ENCODE results near the gene RBM26.

DNA sequence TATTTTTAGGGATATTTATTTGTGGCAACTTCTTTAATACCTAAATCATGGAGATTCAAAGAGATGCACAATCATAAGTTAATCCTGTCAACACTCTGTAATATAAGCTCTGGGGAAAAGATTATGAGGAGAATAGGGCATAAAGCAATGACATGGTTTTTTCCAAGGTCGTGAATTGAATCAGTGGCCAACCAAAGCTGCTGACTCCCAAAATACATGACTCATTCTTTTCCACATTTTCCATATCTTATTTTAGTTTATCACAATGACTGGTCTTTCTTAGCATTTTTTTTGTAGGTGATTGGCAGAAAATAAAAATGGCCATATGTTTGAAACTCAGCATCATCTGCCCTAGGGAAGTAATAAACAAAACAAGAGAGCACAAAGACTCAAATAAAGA lies 28.5 kb upstream of the RBM26 start:
- TF ChIP-seq PPARA (CRISPR knock-in tag; IDR thresholded peaks at IDR 0.05; ENCODE audit: borderline replicate concordance), result no peak
- TF ChIP-seq, protein P1, sequence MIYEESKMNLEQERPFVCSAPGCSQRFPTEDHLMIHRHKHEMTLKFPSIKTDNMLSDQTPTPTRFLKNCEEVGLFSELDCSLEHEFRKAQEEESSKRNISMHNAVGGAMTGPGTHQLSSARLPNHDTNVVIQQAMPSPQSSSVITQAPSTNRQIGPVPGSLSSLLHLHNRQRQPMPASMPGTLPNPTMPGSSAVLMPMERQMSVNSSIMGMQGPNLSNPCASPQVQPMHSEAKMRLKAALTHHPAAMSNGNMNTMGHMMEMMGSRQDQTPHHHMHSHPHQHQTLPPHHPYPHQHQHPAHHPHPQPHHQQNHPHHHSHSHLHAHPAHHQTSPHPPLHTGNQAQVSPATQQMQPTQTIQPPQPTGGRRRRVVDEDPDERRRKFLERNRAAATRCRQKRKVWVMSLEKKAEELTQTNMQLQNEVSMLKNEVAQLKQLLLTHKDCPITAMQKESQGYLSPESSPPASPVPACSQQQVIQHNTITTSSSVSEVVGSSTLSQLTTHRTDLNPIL (CRISPR knock-in tag; IDR thresholded peaks at IDR 0.05; ENCODE audit: low read depth), result no peak
- TF ChIP-seq TCF4 (CRISPR knock-in tag; IDR thresholded peaks at IDR 0.05; ENCODE audit: borderline replicate concordance), result no peak
- no peak for TF ChIP-seq ZFP30 (CRISPR knock-in tag; IDR thresholded peaks at IDR 0.05)
- no peak for TF ChIP-seq ARNTL (CRISPR knock-in tag; IDR thresholded peaks at IDR 0.05; ENCODE audit: borderline replicate concordance, low read depth)
- TF ChIP-seq ISL1 (CRISPR knock-in tag; IDR thresholded peaks at IDR 0.05), result no peak
- TF ChIP-seq ZNF8 (CRISPR knock-in tag; IDR thresholded peaks at IDR 0.05), result no peak
- no peak for TF ChIP-seq ZC3H10 (CRISPR knock-in tag; IDR thresholded peaks at IDR 0.05)
- TF ChIP-seq TOX (CRISPR knock-in tag; IDR thresholded peaks at IDR 0.05; ENCODE audit: borderline replicate concordance), result no peak
- no peak for TF ChIP-seq ESRRG (CRISPR knock-in tag; IDR thresholded peaks at IDR 0.05)
- TF ChIP-seq PATZ1 (CRISPR knock-in tag; IDR thresholded peaks at IDR 0.05; ENCODE audit: borderline replicate concordance), result no peak
- TF ChIP-seq RARB (CRISPR knock-in tag; IDR thresholded peaks at IDR 0.05), result no peak
